Measurements from ENCODE around the gene MRAS.

MRAS gene

GRCh38 chr3:138347960-138348753 lies at the start of gene MRAS:
Gene MRAS (plus strand): TSS chr3:138348579. CDS start chr3:138372884, 24,305 bp downstream.
- Histone ChIP-seq H3K27me3 (ENCODE audit: insufficient read depth, low read length) (no peaks in the 10 kb centered on the region), H3K4me1 (ENCODE audit: control insufficient read depth, insufficient read depth, low read length, unreplicated experiment) (no peaks in the 10 kb centered on the region), H2AFZ (ENCODE audit: low read length, unreplicated experiment) (peak within 1 kb of the TSS; percentile 97), H3K4me3 (ENCODE audit: low read depth, low read length) (peak within 1 kb of the TSS; percentile 94), H3K79me2 (ENCODE audit: control insufficient read depth, insufficient read depth, low read length, unreplicated experiment) (peaks cover 18% of the 10 kb centered on the region), H3K36me3 (ENCODE audit: insufficient read depth, low read length) (no peaks in the 10 kb centered on the region), H3K27ac (ENCODE audit: low read depth, low read length) (peak within 1 kb of the TSS; percentile 30)

- H3K27ac ChIP-seq (ENCODE audit: low read depth, low read length) = no peak overlapping the region
- no peaks in the 10 kb centered on the region for H3K27me3 ChIP-seq (ENCODE audit: insufficient read depth, low read length)
- H3K36me3 ChIP-seq (ENCODE audit: insufficient read depth, low read length) = peaks cover 11% of the 10 kb centered on the region; the same call in 1 of the 2 replicates
- H3K4me1 ChIP-seq (ENCODE audit: control insufficient read depth, insufficient read depth, low read length, unreplicated experiment) = no peaks in the 10 kb centered on the region
- H3K79me2 ChIP-seq (ENCODE audit: control insufficient read depth, insufficient read depth, low read length, unreplicated experiment) = no peaks in the 10 kb centered on the region
- H2AFZ ChIP-seq (ENCODE audit: low read length, unreplicated experiment) = no peak overlapping the region
- no peak overlapping the region for H3K4me3 ChIP-seq (ENCODE audit: low read depth, low read length)
Measured at GRCh38 chr3:138300647-138301046, 47.7 kb upstream of the MRAS start.

- H3K27me3 ChIP-seq (ENCODE audit: insufficient read depth, low read length) = no peaks in the 10 kb centered on the region
- no peak overlapping the region for H3K27ac ChIP-seq (ENCODE audit: low read depth, low read length)
- no peak overlapping the region for H2AFZ ChIP-seq (ENCODE audit: low read length, unreplicated experiment)
Measured at GRCh38 chr3:138303474-138303873, 44.9 kb upstream of the MRAS start.

GRCh38 chr3:138307899-138308298 lies 40.5 kb upstream of the MRAS start:
- no peak overlapping the region for H3K27ac ChIP-seq (ENCODE audit: low read depth, low read length)
- no peaks in the 10 kb centered on the region for H3K79me2 ChIP-seq (ENCODE audit: control insufficient read depth, insufficient read depth, low read length, unreplicated experiment)
- H2AFZ ChIP-seq (ENCODE audit: low read length, unreplicated experiment) = no peak overlapping the region
- no peaks in the 10 kb centered on the region for H3K4me1 ChIP-seq (ENCODE audit: control insufficient read depth, insufficient read depth, low read length, unreplicated experiment)
- no peak overlapping the region for H3K4me3 ChIP-seq (ENCODE audit: low read depth, low read length)
- no peaks in the 10 kb centered on the region for H3K27me3 ChIP-seq (ENCODE audit: insufficient read depth, low read length)
- no peaks in the 10 kb centered on the region for H3K36me3 ChIP-seq (ENCODE audit: insufficient read depth, low read length)

More at GRCh38 chr3:138303474-138303873, 44.9 kb upstream of the MRAS start:
- no peaks in the 10 kb centered on the region for H3K79me2 ChIP-seq (ENCODE audit: control insufficient read depth, insufficient read depth, low read length, unreplicated experiment)
- no peak overlapping the region for H3K4me3 ChIP-seq (ENCODE audit: low read depth, low read length)
- H3K36me3 ChIP-seq (ENCODE audit: insufficient read depth, low read length) = peaks cover 1% of the 10 kb centered on the region; the same call in 1 of the 2 replicates
- H3K4me1 ChIP-seq (ENCODE audit: control insufficient read depth, insufficient read depth, low read length, unreplicated experiment) = no peaks in the 10 kb centered on the region

- no peaks in the 10 kb centered on the region for H3K36me3 ChIP-seq (ENCODE audit: insufficient read depth, low read length)
- H2AFZ ChIP-seq (ENCODE audit: low read length, unreplicated experiment) = no peak overlapping the region
- H3K4me1 ChIP-seq (ENCODE audit: control insufficient read depth, insufficient read depth, low read length, unreplicated experiment) = no peaks in the 10 kb centered on the region
- no peaks in the 10 kb centered on the region for H3K27me3 ChIP-seq (ENCODE audit: insufficient read depth, low read length)
- no peak overlapping the region for H3K27ac ChIP-seq (ENCODE audit: low read depth, low read length)
- no peak overlapping the region for H3K4me3 ChIP-seq (ENCODE audit: low read depth, low read length)
- H3K79me2 ChIP-seq (ENCODE audit: control insufficient read depth, insufficient read depth, low read length, unreplicated experiment) = no peaks in the 10 kb centered on the region
Measured at GRCh38 chr3:138308783-138309182, 39.6 kb upstream of the MRAS start.

- Histone ChIP-seq H3K4me1 (ENCODE audit: control insufficient read depth, insufficient read depth, low read length, unreplicated experiment) (peaks cover 10% of the 10 kb centered on the region), H3K79me2 (ENCODE audit: control insufficient read depth, insufficient read depth, low read length, unreplicated experiment) (no peaks in the 10 kb centered on the region), H3K27me3 (ENCODE audit: insufficient read depth, low read length) (no peaks in the 10 kb centered on the region), H3K36me3 (ENCODE audit: insufficient read depth, low read length) (no peaks in the 10 kb centered on the region), H2AFZ (ENCODE audit: low read length, unreplicated experiment) (no peak overlapping the region), H3K27ac (ENCODE audit: low read depth, low read length) (no peak overlapping the region), H3K4me3 (ENCODE audit: low read depth, low read length) (no peak overlapping the region)
Measured at GRCh38 chr3:138310494-138310893, 37.9 kb upstream of the MRAS start.

- H2AFZ ChIP-seq (ENCODE audit: low read length, unreplicated experiment) = no peak overlapping the region
- no peaks in the 10 kb centered on the region for H3K27me3 ChIP-seq (ENCODE audit: insufficient read depth, low read length)
- no peaks in the 10 kb centered on the region for H3K36me3 ChIP-seq (ENCODE audit: insufficient read depth, low read length)
- H3K27ac ChIP-seq (ENCODE audit: low read depth, low read length) = no peak overlapping the region
- H3K79me2 ChIP-seq (ENCODE audit: control insufficient read depth, insufficient read depth, low read length, unreplicated experiment) = no peaks in the 10 kb centered on the region
- H3K4me1 ChIP-seq (ENCODE audit: control insufficient read depth, insufficient read depth, low read length, unreplicated experiment) = peaks cover 10% of the 10 kb centered on the region
- no peak overlapping the region for H3K4me3 ChIP-seq (ENCODE audit: low read depth, low read length)
Measured at GRCh38 chr3:138314751-138315150, 33.6 kb upstream of the MRAS start.

- Histone ChIP-seq H3K27me3 (ENCODE audit: insufficient read depth, low read length) (0 out of 2 replicates have a peak, but pooled peaks cover 6% of the 10 kb centered on the region), H3K4me3 (ENCODE audit: low read depth, low read length) (no peak overlapping the region)
Measured at GRCh38 chr3:138317687-138318086, 30.7 kb upstream of the MRAS start.

GRCh38 chr3:138323971-138324370 lies 24.4 kb upstream of the MRAS start:
- Histone ChIP-seq H3K79me2 (ENCODE audit: control insufficient read depth, insufficient read depth, low read length, unreplicated experiment) (no peaks in the 10 kb centered on the region), H3K27me3 (ENCODE audit: insufficient read depth, low read length) (0 out of 2 replicates have a peak, but pooled peaks cover 6% of the 10 kb centered on the region), H3K36me3 (ENCODE audit: insufficient read depth, low read length) (no peaks in the 10 kb centered on the region), H3K27ac (ENCODE audit: low read depth, low read length) (no peak overlapping the region), H3K4me1 (ENCODE audit: control insufficient read depth, insufficient read depth, low read length, unreplicated experiment) (peaks cover 6% of the 10 kb centered on the region), H2AFZ (ENCODE audit: low read length, unreplicated experiment) (no peak overlapping the region), H3K4me3 (ENCODE audit: low read depth, low read length) (no peak overlapping the region)

More at GRCh38 chr3:138317687-138318086, 30.7 kb upstream of the MRAS start:
- Histone ChIP-seq H3K79me2 (ENCODE audit: control insufficient read depth, insufficient read depth, low read length, unreplicated experiment) (no peaks in the 10 kb centered on the region), H2AFZ (ENCODE audit: low read length, unreplicated experiment) (no peak overlapping the region), H3K36me3 (ENCODE audit: insufficient read depth, low read length) (no peaks in the 10 kb centered on the region), H3K4me1 (ENCODE audit: control insufficient read depth, insufficient read depth, low read length, unreplicated experiment) (peaks cover 10% of the 10 kb centered on the region), H3K27ac (ENCODE audit: low read depth, low read length) (no peak overlapping the region)

- H3K36me3 ChIP-seq (ENCODE audit: insufficient read depth, low read length) = no peaks in the 10 kb centered on the region
- 0 out of 2 replicates have a peak, but pooled peaks cover 3% of the 10 kb centered on the region for H3K27me3 ChIP-seq (ENCODE audit: insufficient read depth, low read length)
- H3K27ac ChIP-seq (ENCODE audit: low read depth, low read length) = no peak overlapping the region
- peaks cover 6% of the 10 kb centered on the region for H3K4me1 ChIP-seq (ENCODE audit: control insufficient read depth, insufficient read depth, low read length, unreplicated experiment)
- no peak overlapping the region for H3K4me3 ChIP-seq (ENCODE audit: low read depth, low read length)
- no peaks in the 10 kb centered on the region for H3K79me2 ChIP-seq (ENCODE audit: control insufficient read depth, insufficient read depth, low read length, unreplicated experiment)
- no peak overlapping the region for H2AFZ ChIP-seq (ENCODE audit: low read length, unreplicated experiment)
Measured at GRCh38 chr3:138325990-138326389, 22.4 kb upstream of the MRAS start.

Data from ACC112 (cell line).